ENCODE measurements around the gene RTN4IP1. TPM values are rescaled to one million over a fixed set of nuclear protein-coding genes. Genes with fewer than 3 reads are reported as not detected.

RTN4IP1 gene
- total RNA-seq (1 to 10 TPM; 7.2 to 7.4 TPM), polyA plus RNA-seq (ENCODE audit: insufficient read length in 2 of 2) (1 to 10 TPM; 8.2 to 9.6 TPM)
- long read RNA-seq, donor 1, transcript RTN4IP1-203 (2 exons, 433 nt) = major isoform, 7 of 7 reads
- long read RNA-seq, donor 1, partial matches to known transcripts = 0 of 7 reads
- long read RNA-seq, donor 1, other reads (novel, unspliced or antisense) = 0 of 7 reads
- long read RNA-seq, donor 2 = 0 reads
- long read RNA-seq, donor 3, partial matches to known transcripts = 0 of 4 reads
- long read RNA-seq, donor 3, other reads (novel, unspliced or antisense) = 0 of 4 reads
- long read RNA-seq, donor 4, transcript RTN4IP1-203 (2 exons, 433 nt) = major isoform, 5 of 5 reads
- long read RNA-seq, donor 4, partial matches to known transcripts = 0 of 5 reads
- long read RNA-seq, donor 4, other reads (novel, unspliced or antisense) = 0 of 5 reads

- Histone ChIP-seq H3K9me3 (ENCODE audit: control insufficient read depth, insufficient read depth, low read length) (no peaks in the 10 kb centered on the region), H3K4me3 (ENCODE audit: low read depth, low read length) (peak within 1 kb of the TSS; percentile 89), H3K27me3 (ENCODE audit: control insufficient read depth, insufficient read depth, low read length) (no peaks in the 10 kb centered on the region), H3K27ac (ENCODE audit: low read depth, low read length) (peak within 1 kb of the TSS; percentile 88), H3K4me1 (ENCODE audit: control insufficient read depth, insufficient read depth, low read length) (peaks cover 13% of the 10 kb centered on the region), H3K36me3 (ENCODE audit: control insufficient read depth, insufficient read depth, low read length) (no peaks in the 10 kb centered on the region)
- 0% methylated on average over 45 of the region's 46 CpGs for WGBS (ENCODE audit: insufficient coverage)
- DNase-seq (ENCODE audit: low read depth in 4 of 6, low spot score in 6 of 6) = peak; percentile 90 to 99 (median 96)
Observed at GRCh38 chr6:106629103-106629858, at the start of gene RTN4IP1, which contains the start of gene QRSL1. RTN4IP1 (minus strand) TSS chr6:106629498; CDS start chr6:106629021, 477 bp downstream. QRSL1 (plus strand) TSS chr6:106629578; CDS start chr6:106629682, 104 bp downstream.

- WGBS (ENCODE audit: insufficient coverage) = 92% methylated on average over 2 of the region's 3 CpGs
- no peak overlapping the region for H3K27ac ChIP-seq (ENCODE audit: low read depth, low read length)
- no peaks in the 10 kb centered on the region for H3K4me1 ChIP-seq (ENCODE audit: control insufficient read depth, insufficient read depth, low read length)
- H3K36me3 ChIP-seq (ENCODE audit: control insufficient read depth, insufficient read depth, low read length) = no peaks in the 10 kb centered on the region
- no peaks in the 10 kb centered on the region for H3K9me3 ChIP-seq (ENCODE audit: control insufficient read depth, insufficient read depth, low read length)
- H3K4me3 ChIP-seq (ENCODE audit: low read depth, low read length) = no peak overlapping the region
- H3K27me3 ChIP-seq (ENCODE audit: control insufficient read depth, insufficient read depth, low read length) = no peaks in the 10 kb centered on the region
- DNase-seq (ENCODE audit: low read depth in 4 of 6, low spot score in 6 of 6) = no peak
Observed at GRCh38 chr6:106677282-106677681, 48.0 kb upstream of the RTN4IP1 start.

- Histone ChIP-seq H3K36me3 (ENCODE audit: control insufficient read depth, insufficient read depth, low read length) (no peaks in the 10 kb centered on the region), H3K9me3 (ENCODE audit: control insufficient read depth, insufficient read depth, low read length) (no peaks in the 10 kb centered on the region), H3K4me3 (ENCODE audit: low read depth, low read length) (no peak overlapping the region), H3K4me1 (ENCODE audit: control insufficient read depth, insufficient read depth, low read length) (no peaks in the 10 kb centered on the region), H3K27ac (ENCODE audit: low read depth, low read length) (no peak overlapping the region), H3K27me3 (ENCODE audit: control insufficient read depth, insufficient read depth, low read length) (no peaks in the 10 kb centered on the region)
- no peak for DNase-seq (ENCODE audit: low read depth in 4 of 6, low spot score in 6 of 6)
Observed at GRCh38 chr6:106674541-106675229, 45.4 kb upstream of the RTN4IP1 start.

GRCh38 chr6:106671651-106672050 is 42.4 kb upstream of the RTN4IP1 start:
- Histone ChIP-seq H3K27me3 (ENCODE audit: control insufficient read depth, insufficient read depth, low read length) (no peaks in the 10 kb centered on the region), H3K4me3 (ENCODE audit: low read depth, low read length) (no peak overlapping the region), H3K36me3 (ENCODE audit: control insufficient read depth, insufficient read depth, low read length) (no peaks in the 10 kb centered on the region), H3K4me1 (ENCODE audit: control insufficient read depth, insufficient read depth, low read length) (no peaks in the 10 kb centered on the region), H3K27ac (ENCODE audit: low read depth, low read length) (no peak overlapping the region), H3K9me3 (ENCODE audit: control insufficient read depth, insufficient read depth, low read length) (no peaks in the 10 kb centered on the region)
- no peak for DNase-seq (ENCODE audit: low read depth in 4 of 6, low spot score in 6 of 6)
- WGBS (ENCODE audit: insufficient coverage) = no CpG with 5 or more reads among the region's 3 CpGs

GRCh38 chr6:106670236-106670635 is 40.9 kb upstream of the RTN4IP1 start:
- no CpG with 5 or more reads among the region's 6 CpGs for WGBS (ENCODE audit: insufficient coverage)
- Histone ChIP-seq H3K4me3 (ENCODE audit: low read depth, low read length) (no peak overlapping the region), H3K27ac (ENCODE audit: low read depth, low read length) (no peak overlapping the region), H3K36me3 (ENCODE audit: control insufficient read depth, insufficient read depth, low read length) (no peaks in the 10 kb centered on the region), H3K27me3 (ENCODE audit: control insufficient read depth, insufficient read depth, low read length) (no peaks in the 10 kb centered on the region), H3K9me3 (ENCODE audit: control insufficient read depth, insufficient read depth, low read length) (no peaks in the 10 kb centered on the region), H3K4me1 (ENCODE audit: control insufficient read depth, insufficient read depth, low read length) (no peaks in the 10 kb centered on the region)
- peak in 1 of 6 donors; percentile 15 for DNase-seq (ENCODE audit: low read depth in 4 of 6, low spot score in 6 of 6)

GRCh38 chr6:106667022-106667402 is 37.7 kb upstream of the RTN4IP1 start:
- no peak for DNase-seq (ENCODE audit: low read depth in 4 of 6, low spot score in 6 of 6)
- H3K36me3 ChIP-seq (ENCODE audit: control insufficient read depth, insufficient read depth, low read length) = peaks cover 4% of the 10 kb centered on the region
- no CpG with 5 or more reads among the region's 4 CpGs for WGBS (ENCODE audit: insufficient coverage)
- no peaks in the 10 kb centered on the region for H3K9me3 ChIP-seq (ENCODE audit: control insufficient read depth, insufficient read depth, low read length)
- H3K27ac ChIP-seq (ENCODE audit: low read depth, low read length) = no peak overlapping the region
- no peak overlapping the region for H3K4me3 ChIP-seq (ENCODE audit: low read depth, low read length)
- no peaks in the 10 kb centered on the region for H3K4me1 ChIP-seq (ENCODE audit: control insufficient read depth, insufficient read depth, low read length)
- no peaks in the 10 kb centered on the region for H3K27me3 ChIP-seq (ENCODE audit: control insufficient read depth, insufficient read depth, low read length)

- Histone ChIP-seq H3K27me3 (ENCODE audit: control insufficient read depth, insufficient read depth, low read length) (no peaks in the 10 kb centered on the region), H3K27ac (ENCODE audit: low read depth, low read length) (no peak overlapping the region)
- WGBS (ENCODE audit: insufficient coverage) = 87% methylated on average over 4 of the region's 6 CpGs
Observed at GRCh38 chr6:106666282-106667021, 37.2 kb upstream of the RTN4IP1 start.

GRCh38 chr6:106662458-106662857 is 33.2 kb upstream of the RTN4IP1 start:
- Histone ChIP-seq H3K27me3 (ENCODE audit: control insufficient read depth, insufficient read depth, low read length) (no peaks in the 10 kb centered on the region), H3K27ac (ENCODE audit: low read depth, low read length) (no peak overlapping the region), H3K9me3 (ENCODE audit: control insufficient read depth, insufficient read depth, low read length) (peaks cover 2% of the 10 kb centered on the region), H3K4me3 (ENCODE audit: low read depth, low read length) (no peak overlapping the region), H3K4me1 (ENCODE audit: control insufficient read depth, insufficient read depth, low read length) (no peaks in the 10 kb centered on the region), H3K36me3 (ENCODE audit: control insufficient read depth, insufficient read depth, low read length) (peaks cover 12% of the 10 kb centered on the region)
- no peak for DNase-seq (ENCODE audit: low read depth in 4 of 6, low spot score in 6 of 6)
- WGBS (ENCODE audit: insufficient coverage) = no CpG with 5 or more reads among the region's 2 CpGs

More at GRCh38 chr6:106666282-106667021, 37.2 kb upstream of the RTN4IP1 start:
- H3K9me3 ChIP-seq (ENCODE audit: control insufficient read depth, insufficient read depth, low read length) = no peaks in the 10 kb centered on the region
- H3K4me1 ChIP-seq (ENCODE audit: control insufficient read depth, insufficient read depth, low read length) = no peaks in the 10 kb centered on the region
- H3K36me3 ChIP-seq (ENCODE audit: control insufficient read depth, insufficient read depth, low read length) = peaks cover 4% of the 10 kb centered on the region
- DNase-seq (ENCODE audit: low read depth in 4 of 6, low spot score in 6 of 6) = peak in 1 of 6 donors; percentile 4
- H3K4me3 ChIP-seq (ENCODE audit: low read depth, low read length) = no peak overlapping the region

GRCh38 chr6:106659859-106660258 is 30.6 kb upstream of the RTN4IP1 start:
- no peak for DNase-seq (ENCODE audit: low read depth in 4 of 6, low spot score in 6 of 6)
- no peak overlapping the region for H3K27ac ChIP-seq (ENCODE audit: low read depth, low read length)
- no peaks in the 10 kb centered on the region for H3K4me1 ChIP-seq (ENCODE audit: control insufficient read depth, insufficient read depth, low read length)
- no peaks in the 10 kb centered on the region for H3K27me3 ChIP-seq (ENCODE audit: control insufficient read depth, insufficient read depth, low read length)
- H3K9me3 ChIP-seq (ENCODE audit: control insufficient read depth, insufficient read depth, low read length) = peaks cover 2% of the 10 kb centered on the region
- H3K4me3 ChIP-seq (ENCODE audit: low read depth, low read length) = no peak overlapping the region
- peaks cover 19% of the 10 kb centered on the region for H3K36me3 ChIP-seq (ENCODE audit: control insufficient read depth, insufficient read depth, low read length)
- 96% methylated on average over 2 of the region's 2 CpGs for WGBS (ENCODE audit: insufficient coverage)
